NCI-H2029 (cell line): ENCODE measurements around the gene PTPN9.
"Not testable (repeated sequence)": the region's sequence is repeated elsewhere in the genome, so short reads cannot be mapped to it uniquely, and the experiment has no call there.

Source experiments
- DNase-seq: peaks from one replicate; lab custom pipeline; 2025; lab: John Stamatoyannopoulos, UW

Gene PTPN9

GRCh38 chr15:75582943-75583342 lies 3.8 kb upstream of the PTPN9 start:
- DNase-seq, result not testable (repeated sequence)

- DNase-seq, result no peak
Observed at GRCh38 chr15:75578173-75578947, 755 bp downstream of the PTPN9 start.

GRCh38 chr15:75577401-75578172 lies 1.5 kb downstream of the PTPN9 start:
- DNase-seq, result no peak

- no peak for DNase-seq
Observed at GRCh38 chr15:75573648-75574384, 5.3 kb downstream of the PTPN9 start.

- DNase-seq, result no peak
Observed at GRCh38 chr15:75570126-75570845, 8.8 kb downstream of the PTPN9 start.

- DNase-seq, result no peak
Observed at GRCh38 chr15:75565062-75565970, 13.8 kb downstream of the PTPN9 start.

GRCh38 chr15:75561888-75562287 lies 17.2 kb downstream of the PTPN9 start:
- DNase-seq, result no peak

GRCh38 chr15:75559360-75559759 lies 19.8 kb downstream of the PTPN9 start:
- DNase-seq, result not testable (repeated sequence)

- DNase-seq, result not testable (repeated sequence)
Observed at GRCh38 chr15:75558955-75559354, 20.2 kb downstream of the PTPN9 start.

- DNase-seq, result no peak
Observed at GRCh38 chr15:75554717-75555116, 24.4 kb downstream of the PTPN9 start.

- no peak for DNase-seq
Observed at GRCh38 chr15:75553659-75554058, 25.5 kb downstream of the PTPN9 start.

- DNase-seq, result no peak
Observed at GRCh38 chr15:75551091-75551490, 28.0 kb downstream of the PTPN9 start.

- no peak for DNase-seq
Observed at GRCh38 chr15:75545064-75545463, 34.1 kb downstream of the PTPN9 start.

GRCh38 chr15:75544359-75544758 lies 34.8 kb downstream of the PTPN9 start:
- no peak for DNase-seq

GRCh38 chr15:75542949-75543545 lies 36.1 kb downstream of the PTPN9 start:
- DNase-seq, result not testable (repeated sequence)

GRCh38 chr15:75542386-75542797 lies 36.7 kb downstream of the PTPN9 start:
- DNase-seq, result no peak

- DNase-seq, result no peak
Observed at GRCh38 chr15:75538376-75538775, 40.7 kb downstream of the PTPN9 start.

- DNase-seq, result no peak
Observed at GRCh38 chr15:75533945-75534344, 45.2 kb downstream of the PTPN9 start.

GRCh38 chr15:75532413-75533250 lies 46.5 kb downstream of the PTPN9 start:
- DNase-seq, result no peak
